ENCODE results near the gene CD8B.

DNA sequence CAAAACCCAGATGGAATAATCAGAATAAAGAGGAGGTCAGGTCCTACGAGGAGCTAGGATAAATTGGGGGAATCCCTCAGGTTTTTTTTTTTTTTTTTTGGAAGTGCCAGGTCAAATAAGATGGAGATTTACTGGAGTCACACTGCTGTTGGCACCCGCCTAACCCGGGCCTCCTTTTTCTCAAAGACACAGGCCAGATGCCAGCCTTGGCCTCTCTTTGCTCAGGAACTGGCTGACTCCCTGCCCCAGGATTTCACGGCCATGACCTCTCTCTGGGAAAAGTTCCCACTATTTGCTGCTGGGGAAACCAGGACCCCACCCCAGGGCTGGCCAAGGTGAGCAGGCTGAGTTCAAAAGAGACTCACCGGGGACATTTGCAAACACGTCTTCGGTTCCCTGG, 73.5 kb downstream of the CD8B start:
- TF ChIP-seq, protein P1, sequence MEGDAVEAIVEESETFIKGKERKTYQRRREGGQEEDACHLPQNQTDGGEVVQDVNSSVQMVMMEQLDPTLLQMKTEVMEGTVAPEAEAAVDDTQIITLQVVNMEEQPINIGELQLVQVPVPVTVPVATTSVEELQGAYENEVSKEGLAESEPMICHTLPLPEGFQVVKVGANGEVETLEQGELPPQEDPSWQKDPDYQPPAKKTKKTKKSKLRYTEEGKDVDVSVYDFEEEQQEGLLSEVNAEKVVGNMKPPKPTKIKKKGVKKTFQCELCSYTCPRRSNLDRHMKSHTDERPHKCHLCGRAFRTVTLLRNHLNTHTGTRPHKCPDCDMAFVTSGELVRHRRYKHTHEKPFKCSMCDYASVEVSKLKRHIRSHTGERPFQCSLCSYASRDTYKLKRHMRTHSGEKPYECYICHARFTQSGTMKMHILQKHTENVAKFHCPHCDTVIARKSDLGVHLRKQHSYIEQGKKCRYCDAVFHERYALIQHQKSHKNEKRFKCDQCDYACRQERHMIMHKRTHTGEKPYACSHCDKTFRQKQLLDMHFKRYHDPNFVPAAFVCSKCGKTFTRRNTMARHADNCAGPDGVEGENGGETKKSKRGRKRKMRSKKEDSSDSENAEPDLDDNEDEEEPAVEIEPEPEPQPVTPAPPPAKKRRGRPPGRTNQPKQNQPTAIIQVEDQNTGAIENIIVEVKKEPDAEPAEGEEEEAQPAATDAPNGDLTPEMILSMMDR (conservative IDR thresholded peaks at IDR 0.05; ENCODE audit: low read depth, low read length) = no peak
- TF ChIP-seq EZH2 (IDR thresholded peaks at IDR 0.05; ENCODE audit: borderline replicate concordance, low read depth, low read length, poor library complexity, severe bottlenecking) = no peak
